Activated T-cell treated with anti-CD3 and anti-CD28 coated beads for 1 hour (primary cell): Measurements from ENCODE around the gene NTN4.
"Not testable (repeated sequence)": the region's sequence is repeated elsewhere in the genome, so short reads cannot be mapped to it uniquely, and the experiment has no call there.

Experiments used
- DNase-seq: peaks from one replicate; pipeline ENCODE4 v3.0.0-alpha.2; 2020; ENCODE audit warnings: low read depth

The NTN4 gene

DNA sequence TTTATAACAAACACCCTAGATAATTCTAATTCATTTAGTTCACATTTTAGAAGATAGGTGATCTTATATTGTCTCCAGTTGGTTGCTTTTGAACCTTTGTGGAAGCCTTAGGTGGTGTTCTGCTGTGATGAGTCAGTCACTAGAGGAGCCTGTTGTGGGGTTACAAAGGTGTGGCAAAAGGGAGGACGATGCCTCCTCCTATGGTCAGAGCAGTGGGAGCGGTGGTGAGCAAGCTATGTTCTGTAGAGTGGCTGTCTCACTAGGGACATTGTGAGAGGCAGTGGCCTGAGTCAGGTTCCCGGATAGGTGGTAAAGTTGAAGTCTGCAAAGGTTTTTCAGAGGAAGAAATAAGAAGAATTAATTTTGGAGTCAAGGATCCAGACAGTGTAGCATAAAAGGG, 167.7 kb downstream of the NTN4 start:
- no peak for DNase-seq

DNA sequence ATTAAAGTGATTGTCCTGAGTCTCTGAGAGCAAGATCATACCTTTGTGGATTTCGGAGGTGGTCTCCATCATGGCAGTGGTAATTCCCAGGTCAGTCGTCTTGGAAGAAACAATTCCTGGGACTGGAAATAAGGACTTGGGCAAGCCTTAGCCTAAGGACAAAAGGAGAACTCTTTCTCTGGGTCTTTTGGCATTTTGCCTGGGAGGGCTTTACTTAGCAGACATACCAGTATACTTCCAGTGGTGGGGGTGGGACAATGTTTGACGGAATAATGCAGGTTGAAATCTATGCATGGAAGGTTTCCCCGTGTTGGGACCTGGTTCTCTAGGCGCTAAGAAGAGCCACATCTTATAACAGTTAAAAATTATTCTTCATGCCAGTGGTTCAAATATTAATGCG, 168.8 kb downstream of the NTN4 start:
- DNase-seq: no peak

DNA sequence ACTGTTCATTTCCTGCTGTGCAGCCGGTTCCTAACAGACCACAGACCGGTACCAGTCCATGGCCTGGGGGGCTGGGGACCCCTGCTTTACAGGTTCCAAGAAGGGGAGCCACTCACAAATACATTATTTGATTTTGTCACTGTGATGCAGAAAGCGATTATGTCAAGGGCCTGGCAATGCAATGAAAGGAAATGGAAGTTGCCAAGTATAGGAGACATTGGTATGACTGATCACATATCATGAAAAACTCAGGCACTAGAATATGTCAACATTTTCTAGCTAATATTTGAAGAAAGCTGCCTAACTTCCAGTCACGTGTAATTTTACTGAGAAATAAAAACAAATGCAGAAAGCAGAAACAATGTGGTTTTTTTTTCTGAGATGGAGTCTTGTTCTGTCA, 170.4 kb downstream of the NTN4 start:
- DNase-seq: no peak

DNA sequence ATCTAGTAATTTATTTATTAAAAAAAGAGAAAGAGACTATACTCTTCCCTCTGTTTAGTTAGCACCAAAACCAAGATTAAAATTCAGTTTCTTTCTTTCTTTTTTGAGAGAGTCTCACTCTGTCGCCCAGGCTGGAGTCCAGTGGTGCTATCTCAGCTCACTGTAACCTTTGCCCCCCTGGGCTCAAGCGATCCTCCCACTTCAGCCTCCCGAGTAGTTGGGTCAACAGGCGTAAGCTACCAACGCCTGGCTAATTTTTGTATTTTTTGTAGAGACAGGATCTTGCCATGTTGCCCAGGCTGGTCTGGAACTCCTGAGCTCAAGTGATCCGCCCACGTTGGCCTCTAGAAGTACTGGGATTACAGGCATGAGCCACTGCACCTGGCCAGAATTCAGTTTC, 174.1 kb downstream of the NTN4 start:
- DNase-seq: not testable (repeated sequence)

DNA sequence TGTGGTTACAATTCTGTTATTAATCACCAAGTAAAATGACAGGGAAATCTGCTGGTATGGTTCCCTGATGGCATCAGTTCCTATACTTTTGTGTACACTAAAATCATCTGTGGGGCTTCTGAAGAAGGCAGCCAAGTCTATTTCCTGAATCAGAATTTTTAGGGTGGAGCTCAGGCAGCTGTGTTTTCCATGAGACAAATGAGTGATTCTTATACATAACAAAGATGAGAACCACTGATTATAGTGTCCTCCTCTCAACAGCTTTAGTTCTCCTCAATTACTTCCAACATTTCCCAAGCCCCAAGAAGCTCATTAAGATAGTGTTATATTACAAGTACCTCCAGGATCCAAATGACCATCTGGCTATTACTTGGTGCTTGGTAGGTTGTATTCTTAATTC, 174.8 kb downstream of the NTN4 start:
- no peak for DNase-seq

DNA sequence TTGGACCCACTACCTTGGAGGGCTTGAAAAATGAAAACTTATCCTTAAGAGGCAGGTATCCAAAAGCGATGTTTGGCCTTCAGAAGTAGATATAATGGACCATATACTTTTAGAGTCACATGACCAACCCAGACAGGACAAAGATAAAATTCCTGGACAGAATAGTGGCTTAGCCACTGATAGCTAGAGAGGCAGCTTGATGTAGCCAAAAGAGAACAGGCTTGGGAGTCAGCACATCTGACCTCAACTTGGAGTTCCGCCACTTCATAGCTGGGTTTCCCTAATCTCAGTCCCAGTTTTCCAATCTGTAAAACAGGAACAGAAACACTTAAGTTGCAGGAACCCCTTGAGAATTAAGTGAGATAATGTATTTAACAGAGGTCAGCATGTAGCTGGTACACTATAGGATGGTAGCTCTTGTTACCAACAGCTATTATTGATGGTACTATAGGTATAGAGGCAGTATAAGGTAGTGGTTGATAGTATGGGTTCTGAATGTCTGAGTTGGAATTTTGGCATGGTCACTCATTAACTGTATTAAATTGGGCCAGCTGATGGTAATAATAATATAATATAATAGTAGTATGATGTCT, 176.1 kb downstream of the NTN4 start:
- DNase-seq: no peak

DNA sequence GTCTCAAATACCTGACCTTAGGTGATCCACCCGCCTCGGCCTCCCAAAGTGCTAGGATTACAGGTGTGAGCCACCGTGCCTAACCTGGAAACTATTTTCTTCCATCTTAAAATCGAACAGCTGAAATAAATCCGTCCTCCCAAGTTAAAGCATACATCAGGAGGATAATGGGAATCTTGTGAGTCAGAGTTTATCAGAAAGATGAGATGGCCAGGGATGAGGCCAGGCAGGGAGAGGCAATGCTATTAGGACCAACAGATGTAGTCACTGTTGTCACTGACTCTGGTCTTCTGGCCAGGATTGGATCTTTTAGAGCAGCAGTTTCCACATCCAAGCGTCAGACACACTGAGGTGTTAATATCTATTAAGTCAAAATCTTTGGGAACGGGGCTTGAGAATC, 177.5 kb downstream of the NTN4 start:
- no peak for DNase-seq

DNA sequence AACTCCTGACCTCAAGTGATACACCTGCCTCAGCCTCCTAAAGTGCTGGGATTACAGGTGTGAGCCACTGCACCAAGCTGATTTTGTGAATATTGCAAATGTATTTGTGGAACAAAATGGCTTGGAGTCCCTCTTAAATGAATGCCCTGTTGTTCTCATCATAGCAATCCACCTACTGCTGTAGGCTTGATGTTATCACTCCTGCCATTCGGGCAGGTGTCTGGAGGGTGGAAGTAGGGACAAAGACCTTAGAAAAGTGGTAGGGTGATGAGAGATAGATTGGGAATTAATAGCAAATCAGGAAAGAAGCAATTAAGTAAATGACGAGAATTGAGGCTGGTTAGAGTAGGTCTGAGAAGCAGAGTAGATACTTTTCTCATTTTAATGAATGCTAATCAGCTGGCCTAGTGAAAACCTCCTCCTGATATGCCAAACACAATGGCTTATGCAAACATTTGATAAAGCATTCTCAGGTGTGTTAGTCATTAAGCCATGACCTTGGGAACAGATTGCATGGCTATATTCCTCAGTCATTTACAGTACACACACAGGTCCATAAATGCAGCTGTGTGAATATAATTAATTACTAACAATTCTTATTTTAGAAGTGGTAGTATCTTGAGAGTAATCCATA, 178.8 kb downstream of the NTN4 start:
- DNase-seq: no peak

DNA sequence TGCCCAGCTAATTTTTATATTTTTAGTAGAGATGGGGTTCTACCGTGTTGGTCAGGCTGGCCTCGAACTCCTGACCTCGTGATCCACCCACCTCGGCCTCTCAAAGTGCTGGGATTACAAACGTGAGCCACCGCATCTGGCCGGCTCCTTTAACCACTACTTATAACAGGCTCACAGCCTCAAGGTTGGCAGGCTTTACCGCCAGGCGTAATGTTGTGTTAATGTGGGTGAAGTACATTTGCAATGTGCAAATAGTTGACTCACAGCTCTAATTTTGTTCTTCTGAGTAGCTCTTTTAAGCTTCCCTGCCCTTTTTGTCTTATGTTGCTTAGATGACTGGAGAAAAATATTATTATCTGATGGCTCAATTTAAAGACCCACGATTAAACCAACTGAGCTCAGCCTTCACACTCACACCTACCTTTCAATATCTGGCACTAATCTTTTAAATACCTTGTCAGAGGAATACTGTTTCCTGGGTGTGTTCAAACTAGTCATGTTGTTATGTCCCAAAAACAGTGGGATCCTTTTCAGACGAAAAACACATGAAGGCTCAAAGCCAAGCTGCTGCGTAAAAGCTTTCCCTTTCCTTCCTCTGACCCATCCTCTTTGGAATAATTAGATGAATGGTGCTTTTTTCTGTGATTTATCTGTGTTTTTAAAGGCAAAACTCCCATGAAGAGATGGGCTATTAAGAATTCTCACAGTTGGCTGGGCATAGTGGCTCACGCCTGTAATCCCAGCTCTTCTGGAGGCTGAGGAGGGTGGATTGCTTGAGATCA, 182.1 kb downstream of the NTN4 start:
- no peak for DNase-seq
